CD14-positive monocyte (primary cell): ENCODE results near the gene ZNF385C. TPM values are rescaled to one million over a fixed set of nuclear protein-coding genes. Genes with fewer than 3 reads are reported as not detected.

Source experiments
- DNase-seq, 3 donors: peaks; one replicate each; pipeline ENCODE4 v3.0.0-alpha.2; 2011 to 2022
- H2AFZ ChIP-seq: 2 replicates; pipeline ENCODE4 v1.6.0; 2012; ENCODE audit warnings: mild to moderate bottlenecking, low read depth, low read length, inconsistent platforms; ENCODE audit not compliant: insufficient read depth, poor library complexity, severe bottlenecking
- H3K27ac ChIP-seq, 2 donors: 1 replicate in 1 of 2; 2 replicates in 1 of 2; pipeline ENCODE4 v1.5.1; 2012 to 2013; ENCODE audit warnings: low read length in 2 of 2, control low read depth in 1 of 2, inconsistent platforms in 1 of 2, low read depth in 1 of 2, mild to moderate bottlenecking in 1 of 2
- H3K27me3 ChIP-seq, 2 donors: one replicate each; pipeline versions ENCODE4 v1.6.0 to v1.6.1; 2011 to 2013; ENCODE audit warnings: low read length in 2 of 2; ENCODE audit not compliant: control insufficient read depth in 2 of 2, insufficient read depth in 2 of 2
- H3K36me3 ChIP-seq, 2 donors: replicated peaks in 1 of 2; 1 replicate in 1 of 2; 2 replicates in 1 of 2; pipeline versions ENCODE4 v1.5.1 to v1.6.1; 2012 to 2013; ENCODE audit warnings: low read length in 2 of 2, control low read depth in 1 of 2, inconsistent platforms in 1 of 2, mild to moderate bottlenecking in 1 of 2; ENCODE audit not compliant: insufficient read depth in 2 of 2, control insufficient read depth in 1 of 2
- H3K4me1 ChIP-seq, 2 donors: 1 replicate in 1 of 2; 2 replicates in 1 of 2; pipeline versions ENCODE4 v1.5.1 to v1.6.1; 2012 to 2013; ENCODE audit warnings: low read length in 2 of 2, control low read depth in 1 of 2, inconsistent platforms in 1 of 2, mild to moderate bottlenecking in 1 of 2, moderate library complexity in 1 of 2; ENCODE audit not compliant: insufficient read depth in 2 of 2, control insufficient read depth in 1 of 2
- H3K4me2 ChIP-seq: replicated peaks from 2 replicates; pipeline ENCODE3; 2012; ENCODE audit warnings: low read length, moderate library complexity, mild to moderate bottlenecking; ENCODE audit not compliant: poor library complexity, severe bottlenecking; ENCODE audit errors: extremely low read depth
- H3K4me3 ChIP-seq, 3 experiments: fragments of 200-600 bp in 1 of 3; sonication (generic) in 1 of 3; replicated peaks in 1 of 3; 1 replicate in 2 of 3; 2 replicates in 1 of 3; pipeline ENCODE4 v1.5.1; 2011 to 2013; ENCODE audit warnings: low read length in 3 of 3, mild to moderate bottlenecking in 3 of 3, control low read depth in 2 of 3, low read depth in 2 of 3, inconsistent platforms in 1 of 3, moderate library complexity in 1 of 3
- H3K79me2 ChIP-seq: 2 replicates; pipeline ENCODE4 v1.6.0; 2012; ENCODE audit warnings: mild to moderate bottlenecking, control low read depth, inconsistent platforms, low read length, moderate library complexity; ENCODE audit not compliant: insufficient read depth
- H3K9ac ChIP-seq: 2 replicates; pipeline ENCODE4 v1.6.0; 2017; ENCODE audit warnings: low read length, mild to moderate bottlenecking; ENCODE audit not compliant: insufficient read depth, poor library complexity, severe bottlenecking
- H3K9me3 ChIP-seq, 2 donors: replicated peaks in 1 of 2; 1 replicate in 1 of 2; 2 replicates in 1 of 2; pipeline versions ENCODE4 v1.5.1 to v1.6.1; 2012 to 2013; ENCODE audit warnings: low read length in 2 of 2, control low read depth in 1 of 2; ENCODE audit not compliant: control insufficient read depth in 1 of 2, insufficient read depth in 1 of 2
- H4K20me1 ChIP-seq: 2 replicates; pipeline ENCODE4 v1.6.0; 2012; ENCODE audit warnings: mild to moderate bottlenecking, low read length, control low read depth, moderate library complexity; ENCODE audit not compliant: insufficient read depth
- H3K27ac Mint-ChIP-seq, 7 donors: one replicate each; pipeline ENCODE4 v1.8.0; 2020; ENCODE audit warnings: mild to moderate bottlenecking in 7 of 7, mixed read lengths in 7 of 7, moderate library complexity in 6 of 7, inconsistent platforms in 2 of 7
- H3K27me3 Mint-ChIP-seq, 3 donors: one replicate each; pipeline ENCODE4 v1.8.0; 2021 to 2022; ENCODE audit warnings: low read depth in 3 of 3, mild to moderate bottlenecking in 3 of 3, mixed read lengths in 3 of 3, moderate library complexity in 3 of 3, inconsistent platforms in 1 of 3
- H3K36me3 Mint-ChIP-seq, 2 donors: one replicate each; pipeline ENCODE4 v1.8.0; 2020; ENCODE audit warnings: mixed read lengths in 2 of 2, inconsistent platforms in 1 of 2, mild to moderate bottlenecking in 1 of 2
- H3K4me1 Mint-ChIP-seq: one replicate; pipeline ENCODE4 v1.8.0; 2020; ENCODE audit warnings: mild to moderate bottlenecking, mixed read lengths
- H3K4me3 Mint-ChIP-seq, 2 donors: one replicate each; pipeline ENCODE4 v1.8.0; 2020; ENCODE audit warnings: mild to moderate bottlenecking in 2 of 2, mixed read lengths in 2 of 2, moderate library complexity in 1 of 2
- H3K9me3 Mint-ChIP-seq, 7 donors: one replicate each; pipeline ENCODE4 v1.8.0; 2020 to 2022; ENCODE audit warnings: mixed read lengths in 7 of 7, mild to moderate bottlenecking in 6 of 7, moderate library complexity in 6 of 7, inconsistent platforms in 2 of 7
- CTCF ChIP-seq: fragments of 200-600 bp; IDR thresholded peaks from one replicate; pipeline ENCODE4 v1.8.0; 2022; ENCODE audit warnings: antibody characterized with exemption, mild to moderate bottlenecking
- WGBS: methylation state at CpG from one replicate; pipeline ENCODE4 v1.1.5; 2013; ENCODE audit warnings: missing lambda C conversion rate; ENCODE audit not compliant: insufficient coverage; 5-methylcytosine and 5-hydroxymethylcytosine counted together
- intact Hi-C, 2 donors: fragments of 100-400 bp; cut with micrococcal nuclease; formaldehyde crosslinking; loops; one replicate each; pipeline versions ENCODE4 v1.15.0 to v1.15.1; 2023
- polyA plus RNA-seq, 3 donors: library from polyadenylated mRNA; depleted of rRNA in 1 of 3; unstranded in 2 of 3; stranded (reverse) in 1 of 3; fragments of 300-500 nt in 2 of 3; fragments of >200 nt in 1 of 3; fragmentation: Illumina TruSeq in 2 of 3; gene quantifications; 1 replicate in 2 of 3; 2 replicates in 1 of 3; pipeline ENCODE4 v1.2.3, GENCODE V29; 2012 to 2021

Gene ZNF385C
- polyA plus RNA-seq, 3 donors, result 0.09 to 0.55 TPM; not detected in 1

GRCh38 chr17:42055496-42055895 is 42.8 kb downstream of the ZNF385C start:
- no peak for DNase-seq

GRCh38 chr17:42055027-42055426 is 43.2 kb downstream of the ZNF385C start:
- peak overlapping the region in 1 of 7 donors; percentile 28 for H3K27ac Mint-ChIP-seq
- H3K4me3 ChIP-seq, result no peak overlapping the region

More at GRCh38 chr17:42055496-42055895, 42.8 kb downstream of the ZNF385C start:
- H3K27me3 Mint-ChIP-seq, result peaks cover 18 to 35% (median 26%) of the 10 kb centered on the region in 3 donors
- peaks cover 0 to 7% (median 0%) of the 10 kb centered on the region in 7 donors for H3K9me3 Mint-ChIP-seq
- no peaks in the 10 kb centered on the region for H3K79me2 ChIP-seq
- H3K36me3 ChIP-seq, result no peaks in the 10 kb centered on the region
- peaks cover 0 to 7% of the 10 kb centered on the region in 2 donors for H3K27me3 ChIP-seq
- H3K36me3 Mint-ChIP-seq, result no peaks in the 10 kb centered on the region
- intact Hi-C loops, result no loop called here
- H2AFZ ChIP-seq, result no peak overlapping the region
- peaks cover 5 to 6% of the 10 kb centered on the region in 2 donors for H3K4me1 ChIP-seq
- no peak overlapping the region for H3K27ac Mint-ChIP-seq
- no peak overlapping the region for H3K4me3 ChIP-seq
- H3K9me3 ChIP-seq, result no peaks in the 10 kb centered on the region
- WGBS, result 86% methylated on average over 5 of the region's 6 CpGs
- TF ChIP-seq CTCF, result no peak
- no peak overlapping the region for H3K4me3 Mint-ChIP-seq
- no peak overlapping the region for H3K4me2 ChIP-seq
- no peak overlapping the region for H3K27ac ChIP-seq
- peaks cover 14% of the 10 kb centered on the region for H3K4me1 Mint-ChIP-seq
- no peaks in the 10 kb centered on the region for H4K20me1 ChIP-seq
- H3K9ac ChIP-seq, result no peak overlapping the region

More at GRCh38 chr17:42055027-42055426, 43.2 kb downstream of the ZNF385C start:
- TF ChIP-seq CTCF, result no peak
- peaks cover 11% of the 10 kb centered on the region for H3K4me1 Mint-ChIP-seq
- Histone ChIP-seq H4K20me1 (no peaks in the 10 kb centered on the region), H3K4me2 (no peak overlapping the region), H2AFZ (no peak overlapping the region), H3K9ac (peak overlapping the region; percentile 4), H3K79me2 (no peaks in the 10 kb centered on the region), H3K27ac (no peak overlapping the region), H3K27me3 (peaks cover 0 to 7% of the 10 kb centered on the region in 2 donors), H3K36me3 (no peaks in the 10 kb centered on the region), H3K9me3 (no peaks in the 10 kb centered on the region), H3K4me1 (peaks cover 6 to 9% of the 10 kb centered on the region in 2 donors)
- peaks cover 0 to 7% (median 0%) of the 10 kb centered on the region in 7 donors for H3K9me3 Mint-ChIP-seq
- DNase-seq, result no peak
- no peak overlapping the region for H3K4me3 Mint-ChIP-seq
- no CpG with 5 or more reads among the region's 3 CpGs for WGBS
- peaks cover 18 to 35% (median 26%) of the 10 kb centered on the region in 3 donors for H3K27me3 Mint-ChIP-seq
- intact Hi-C loops, result no loop called here
- H3K36me3 Mint-ChIP-seq, result no peaks in the 10 kb centered on the region
